GM18909 (cell line): Measurements from ENCODE around the gene CHRDL1.
"Not testable (repeated sequence)": the region's sequence is repeated elsewhere in the genome, so short reads cannot be mapped to it uniquely, and the experiment has no call there.

ENCODE experiments used
- ATAC-seq: cut with Tn5 transposase; IDR thresholded peaks from one replicate; pipeline ENCODE4 v1.9.1; 2021; ENCODE audit warnings: mild to moderate bottlenecking; ENCODE audit not compliant: unreplicated experiment, poor library complexity

The CHRDL1 gene

GRCh38 chrX:110669572-110669971, 126.0 kb downstream of the CHRDL1 start:
- no peak for ATAC-seq

GRCh38 chrX:110667706-110668105, 127.9 kb downstream of the CHRDL1 start:
- no peak for ATAC-seq

- ATAC-seq, result peak; percentile 84
Measured at GRCh38 chrX:110665223-110666002, 130.2 kb downstream of the CHRDL1 start.

GRCh38 chrX:110657073-110657472, 138.5 kb downstream of the CHRDL1 start:
- ATAC-seq, result no peak

GRCh38 chrX:110654280-110654679, 141.3 kb downstream of the CHRDL1 start:
- not testable (repeated sequence) for ATAC-seq

- no peak for ATAC-seq
Measured at GRCh38 chrX:110646386-110646785, 149.2 kb downstream of the CHRDL1 start.
